ENCODE data around the gene LPCAT1. TPM values are rescaled to one million over a fixed set of nuclear protein-coding genes. Genes with fewer than 3 reads are reported as not detected.

LPCAT1 gene
- total RNA-seq, 3 donors from 2014 or later (not counting 1 experiment from before 2014, with no cell fraction given) = 196 to 302 (median 252) TPM

- peaks cover 6% of the 10 kb centered on the region for H3K4me1 ChIP-seq (ENCODE audit: control insufficient read depth, insufficient read depth, low read length)
- DNase-seq (no peak), ATAC-seq (no peak)
- no peaks in the 10 kb centered on the region for H3K36me3 ChIP-seq (ENCODE audit: control insufficient read depth, insufficient read depth, low read length)
- H3K4me3 ChIP-seq (ENCODE audit: low read length) = no peak overlapping the region
- no peak overlapping the region for H3K27ac Mint-ChIP-seq
- H3K4me1 Mint-ChIP-seq = peaks cover 0 to 7% of the 10 kb centered on the region in 2 donors
- H3K27me3 ChIP-seq (ENCODE audit: control insufficient read depth, insufficient read depth, low read length) = no peaks in the 10 kb centered on the region
- no peaks in the 10 kb centered on the region for H3K9me3 ChIP-seq (ENCODE audit: control insufficient read depth, insufficient read depth, low read length)
- no peak overlapping the region for H3K27ac ChIP-seq (ENCODE audit: low read length)
- TF ChIP-seq CTCF (IDR thresholded peaks at IDR 0.05) = no peak
- no peaks in the 10 kb centered on the region for H3K9me3 Mint-ChIP-seq
- WGBS (ENCODE audit: insufficient coverage) = 87% methylated on average over 25 of the region's 25 CpGs
- H3K36me3 Mint-ChIP-seq = no peaks in the 10 kb centered on the region
- no peak overlapping the region for H3K4me3 Mint-ChIP-seq
- peaks cover 0 to 6% of the 10 kb centered on the region in 2 donors for H3K27me3 Mint-ChIP-seq (ENCODE audit: low read depth in 2 of 2)
- intact Hi-C loops (cut with micrococcal nuclease) = no loop called here
These were observed 42.3 kb upstream of the LPCAT1 start for GRCh38 chr5:1565737-1566734.

GRCh38 chr5:1564824-1565736, 41.3 kb upstream of the LPCAT1 start:
- Histone ChIP-seq H3K4me1 (ENCODE audit: control insufficient read depth, insufficient read depth, low read length) (peaks cover 6% of the 10 kb centered on the region), H3K9me3 (ENCODE audit: control insufficient read depth, insufficient read depth, low read length) (no peaks in the 10 kb centered on the region), H3K36me3 (ENCODE audit: control insufficient read depth, insufficient read depth, low read length) (no peaks in the 10 kb centered on the region), H3K27ac (ENCODE audit: low read length) (no peak overlapping the region), H3K27me3 (ENCODE audit: control insufficient read depth, insufficient read depth, low read length) (no peaks in the 10 kb centered on the region), H3K4me3 (ENCODE audit: low read length) (no peak overlapping the region)
- no peak for TF ChIP-seq CTCF (IDR thresholded peaks at IDR 0.05)
- Mint-ChIP-seq H3K27ac (no peak overlapping the region), H3K4me3 (no peak overlapping the region), H3K9me3 (no peaks in the 10 kb centered on the region), H3K4me1 (peaks cover 0 to 1% of the 10 kb centered on the region in 2 donors), H3K36me3 (no peaks in the 10 kb centered on the region), H3K27me3 (ENCODE audit: low read depth in 2 of 2) (peaks cover 0 to 9% of the 10 kb centered on the region in 2 donors)
- ATAC-seq (no peak), DNase-seq (no peak)
- intact Hi-C loops (cut with micrococcal nuclease) = no loop called here
- WGBS (ENCODE audit: insufficient coverage) = 94% methylated on average over 22 of the region's 22 CpGs

GRCh38 chr5:1564182-1564748, 40.5 kb upstream of the LPCAT1 start:
- no peaks in the 10 kb centered on the region for H3K36me3 Mint-ChIP-seq
- H3K9me3 Mint-ChIP-seq = no peaks in the 10 kb centered on the region
- Histone ChIP-seq H3K27me3 (ENCODE audit: control insufficient read depth, insufficient read depth, low read length) (no peaks in the 10 kb centered on the region), H3K4me1 (ENCODE audit: control insufficient read depth, insufficient read depth, low read length) (peaks cover 6% of the 10 kb centered on the region), H3K27ac (ENCODE audit: low read length) (no peak overlapping the region), H3K36me3 (ENCODE audit: control insufficient read depth, insufficient read depth, low read length) (no peaks in the 10 kb centered on the region), H3K4me3 (ENCODE audit: low read length) (no peak overlapping the region), H3K9me3 (ENCODE audit: control insufficient read depth, insufficient read depth, low read length) (no peaks in the 10 kb centered on the region)
- peaks cover 0 to under 1% of the 10 kb centered on the region in 2 donors for H3K4me1 Mint-ChIP-seq
- no peak for TF ChIP-seq CTCF (IDR thresholded peaks at IDR 0.05)
- WGBS (ENCODE audit: insufficient coverage) = 73% methylated on average over 14 of the region's 14 CpGs
- no peak overlapping the region for H3K27ac Mint-ChIP-seq
- no peak for DNase-seq
- ATAC-seq = peak in 1 of 3 donors; percentile 33
- intact Hi-C loops (cut with micrococcal nuclease) = no loop called here
- no peak overlapping the region for H3K4me3 Mint-ChIP-seq
- H3K27me3 Mint-ChIP-seq (ENCODE audit: low read depth in 2 of 2) = peaks cover 0 to 10% of the 10 kb centered on the region in 2 donors
